Measurements from ENCODE around the gene NDUFA12.

The NDUFA12 gene

GRCh38 chr12:94982456-94982855, 21.0 kb downstream of the NDUFA12 start:
- DNase-seq (ENCODE audit: low read depth in 2 of 2, low spot score in 1 of 2) = no peak

- no peak for DNase-seq (ENCODE audit: low read depth in 2 of 2, low spot score in 1 of 2)
Observed at GRCh38 chr12:94980577-94980976, 22.9 kb downstream of the NDUFA12 start.

GRCh38 chr12:94979941-94980340, 23.6 kb downstream of the NDUFA12 start:
- no peak for DNase-seq (ENCODE audit: low read depth in 2 of 2, low spot score in 1 of 2)

DNA sequence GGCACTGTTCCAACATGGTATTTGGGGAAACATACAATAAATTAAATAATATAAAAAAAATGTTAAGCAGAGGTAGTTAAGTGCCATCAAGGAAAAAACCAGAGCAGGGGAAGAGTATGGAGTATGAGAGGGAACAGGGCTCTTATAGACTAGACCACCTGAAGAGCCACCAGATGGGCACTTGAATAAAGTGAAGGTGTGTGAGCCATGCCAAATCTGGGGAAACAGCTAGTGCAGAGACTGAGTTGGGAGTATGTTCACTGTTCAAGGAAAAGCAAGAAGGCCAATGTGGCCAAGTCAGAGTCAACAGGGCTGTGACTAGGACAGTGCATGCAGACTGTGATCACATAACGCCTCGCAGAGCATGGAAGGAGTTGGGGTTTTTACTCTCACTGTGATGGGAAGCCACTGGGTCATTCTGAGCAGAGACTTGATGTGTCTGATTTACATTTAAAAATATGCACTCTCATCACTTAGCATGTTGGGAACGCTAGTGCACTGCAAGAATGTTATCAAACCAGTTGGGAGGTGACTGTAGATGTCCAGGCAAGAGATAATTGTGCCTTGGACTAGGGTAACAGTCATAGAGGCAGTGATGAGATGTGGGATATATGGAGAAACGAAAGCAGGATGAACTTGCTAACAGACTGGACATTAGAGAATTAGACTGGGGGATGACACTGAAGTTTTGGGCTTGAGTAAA, 25.6 kb downstream of the NDUFA12 start:
- DNase-seq (ENCODE audit: low read depth in 2 of 2, low spot score in 1 of 2) = no peak

- no peak for DNase-seq (ENCODE audit: low read depth in 2 of 2, low spot score in 1 of 2)
Observed at GRCh38 chr12:94973221-94973620, 30.3 kb downstream of the NDUFA12 start.

DNA sequence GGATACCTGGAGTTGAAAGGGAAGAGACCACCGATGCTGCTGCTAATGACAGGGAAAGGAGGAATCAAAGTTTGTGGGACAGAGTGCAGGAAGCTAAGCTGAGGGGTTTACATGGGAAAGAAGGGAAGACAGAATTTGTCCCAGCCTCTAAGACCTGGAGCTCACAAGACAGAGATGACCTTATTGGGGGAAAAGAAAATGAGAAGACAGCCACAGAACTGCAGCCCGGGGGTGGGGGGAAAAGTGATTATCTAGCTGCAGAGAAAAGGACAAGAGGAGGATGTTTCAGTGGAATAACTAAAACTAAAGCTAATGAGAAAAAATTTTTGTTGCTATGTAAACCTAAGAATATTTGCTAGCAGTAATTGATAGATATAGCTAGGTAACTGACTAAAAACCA, 30.7 kb downstream of the NDUFA12 start:
- DNase-seq (ENCODE audit: low read depth in 2 of 2, low spot score in 1 of 2) = no peak

GRCh38 chr12:94971923-94972322, 31.6 kb downstream of the NDUFA12 start:
- no peak for DNase-seq (ENCODE audit: low read depth in 2 of 2, low spot score in 1 of 2)

GRCh38 chr12:94970560-94970959, 32.9 kb downstream of the NDUFA12 start:
- no peak for DNase-seq (ENCODE audit: low read depth in 2 of 2, low spot score in 1 of 2)

GRCh38 chr12:94969424-94969823, 34.1 kb downstream of the NDUFA12 start:
- no peak for DNase-seq (ENCODE audit: low read depth in 2 of 2, low spot score in 1 of 2)

DNA sequence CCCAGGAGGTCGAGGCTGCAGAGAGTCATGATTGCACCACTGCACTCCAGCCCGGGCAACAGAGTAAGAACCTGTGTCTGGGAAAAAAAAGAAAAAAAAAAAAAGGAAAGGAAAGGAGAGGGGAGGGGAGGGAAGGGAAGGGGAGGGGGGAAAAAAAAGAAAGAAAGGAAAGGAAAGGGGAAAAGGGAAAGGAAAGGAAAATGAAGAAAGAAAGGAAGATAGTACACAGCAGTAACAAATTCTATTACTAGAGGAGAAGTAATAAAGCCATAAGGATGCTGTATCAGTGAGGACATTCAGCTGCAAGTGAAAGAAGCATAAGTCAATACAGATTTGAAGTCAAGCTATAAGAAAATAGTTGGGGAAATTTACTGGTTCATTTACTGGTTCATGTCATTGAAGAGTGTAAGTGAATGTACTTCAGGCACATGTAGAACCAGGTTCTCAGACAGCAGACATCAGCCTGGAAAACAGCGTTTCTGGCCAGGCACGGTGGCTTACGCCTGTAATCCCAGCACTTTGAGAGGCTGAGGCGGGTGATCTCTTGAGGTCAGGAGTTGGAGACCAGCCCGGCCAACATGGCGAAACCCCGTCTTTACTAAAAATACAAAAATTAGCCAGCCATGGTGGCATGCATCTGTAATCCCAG, 37.4 kb downstream of the NDUFA12 start:
- no peak for DNase-seq (ENCODE audit: low read depth in 2 of 2, low spot score in 1 of 2)

DNA sequence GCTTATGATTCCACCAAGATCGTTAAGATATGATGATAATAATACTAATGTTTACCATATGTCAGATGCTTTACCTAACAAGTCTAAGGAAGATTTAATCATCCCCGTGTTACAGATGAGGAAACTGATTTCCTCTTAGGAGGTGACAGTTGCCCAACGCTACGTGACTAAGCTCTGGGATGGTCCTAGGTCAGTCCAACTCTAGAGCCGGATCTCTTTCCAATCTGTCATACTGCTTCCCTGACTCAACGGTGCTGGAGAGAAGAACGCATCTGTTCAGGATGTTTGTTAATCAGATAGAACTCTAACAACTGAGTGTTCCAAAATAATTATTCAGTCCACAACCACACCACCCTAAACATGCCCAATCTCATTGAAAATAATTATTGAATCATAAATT, 39.8 kb downstream of the NDUFA12 start:
- DNase-seq (ENCODE audit: low read depth in 2 of 2, low spot score in 1 of 2) = no peak

- DNase-seq (ENCODE audit: low read depth in 2 of 2, low spot score in 1 of 2) = no peak
Observed at GRCh38 chr12:94962670-94963069, 40.8 kb downstream of the NDUFA12 start.

- no peak for DNase-seq (ENCODE audit: low read depth in 2 of 2, low spot score in 1 of 2)
Observed at GRCh38 chr12:94961911-94962310, 41.6 kb downstream of the NDUFA12 start.

- no peak for DNase-seq (ENCODE audit: low read depth in 2 of 2, low spot score in 1 of 2)
Observed at GRCh38 chr12:94961256-94961824, 42.2 kb downstream of the NDUFA12 start.

- DNase-seq (ENCODE audit: low read depth in 2 of 2, low spot score in 1 of 2) = no peak
Observed at GRCh38 chr12:94957006-94957405, 46.5 kb downstream of the NDUFA12 start.

DNA sequence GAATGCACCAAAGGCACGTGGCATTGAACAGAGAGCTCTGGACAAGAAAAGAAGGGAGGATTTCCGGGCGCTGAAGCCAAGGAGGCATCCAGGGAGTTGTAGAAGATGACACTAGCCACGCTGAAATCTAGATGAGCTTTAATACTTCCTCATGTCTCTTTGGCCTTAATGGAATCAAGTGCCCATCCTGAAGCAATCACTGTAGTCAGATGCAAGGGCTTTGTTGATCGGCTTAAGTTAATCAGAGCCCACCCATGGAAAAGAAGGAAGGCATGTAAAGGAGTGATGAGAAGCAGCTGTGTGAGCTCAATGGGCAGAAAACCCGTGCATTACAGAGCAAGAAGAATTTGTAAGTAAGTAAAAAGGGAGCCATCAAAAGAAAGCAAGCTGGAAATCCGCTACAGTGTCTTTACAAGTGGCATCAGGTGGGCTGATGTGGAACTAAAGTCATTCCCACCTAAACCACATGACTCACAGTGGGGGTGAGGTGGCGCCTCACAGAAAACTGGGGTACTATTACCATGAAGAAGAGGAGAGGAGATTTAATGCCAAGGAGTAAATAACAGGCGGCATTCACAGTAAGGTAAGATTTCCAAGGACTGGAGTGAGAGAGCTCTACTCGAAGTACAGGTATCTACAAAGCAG, 48.4 kb downstream of the NDUFA12 start:
- no peak for DNase-seq (ENCODE audit: low read depth in 2 of 2, low spot score in 1 of 2)

GRCh38 chr12:94954029-94954685, 49.3 kb downstream of the NDUFA12 start:
- DNase-seq (ENCODE audit: low read depth in 2 of 2, low spot score in 1 of 2) = no peak

DNA sequence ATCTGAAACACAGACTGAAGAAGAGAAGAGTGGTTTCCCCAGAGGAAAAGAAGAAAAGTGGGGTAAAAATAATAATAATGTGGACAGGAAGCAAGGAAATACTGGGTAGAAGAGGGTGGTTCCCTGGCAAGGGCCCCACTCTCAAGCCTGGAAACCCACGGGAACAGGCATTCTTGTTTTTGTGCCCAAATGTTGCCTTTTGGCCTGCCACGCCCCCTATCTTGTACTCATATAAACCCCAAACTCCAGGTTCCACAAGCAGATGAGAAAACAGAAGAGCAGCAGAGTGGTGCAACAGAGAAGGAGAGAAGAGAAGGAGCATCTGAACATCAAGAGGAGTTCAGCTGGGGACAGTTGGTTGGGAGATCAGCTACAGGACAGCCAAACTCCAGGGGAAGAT, 51.2 kb downstream of the NDUFA12 start:
- DNase-seq (ENCODE audit: low read depth in 2 of 2, low spot score in 1 of 2) = no peak

- DNase-seq (ENCODE audit: low read depth in 2 of 2, low spot score in 1 of 2) = no peak
Observed at GRCh38 chr12:94951071-94951934, 52.2 kb downstream of the NDUFA12 start.

DNA sequence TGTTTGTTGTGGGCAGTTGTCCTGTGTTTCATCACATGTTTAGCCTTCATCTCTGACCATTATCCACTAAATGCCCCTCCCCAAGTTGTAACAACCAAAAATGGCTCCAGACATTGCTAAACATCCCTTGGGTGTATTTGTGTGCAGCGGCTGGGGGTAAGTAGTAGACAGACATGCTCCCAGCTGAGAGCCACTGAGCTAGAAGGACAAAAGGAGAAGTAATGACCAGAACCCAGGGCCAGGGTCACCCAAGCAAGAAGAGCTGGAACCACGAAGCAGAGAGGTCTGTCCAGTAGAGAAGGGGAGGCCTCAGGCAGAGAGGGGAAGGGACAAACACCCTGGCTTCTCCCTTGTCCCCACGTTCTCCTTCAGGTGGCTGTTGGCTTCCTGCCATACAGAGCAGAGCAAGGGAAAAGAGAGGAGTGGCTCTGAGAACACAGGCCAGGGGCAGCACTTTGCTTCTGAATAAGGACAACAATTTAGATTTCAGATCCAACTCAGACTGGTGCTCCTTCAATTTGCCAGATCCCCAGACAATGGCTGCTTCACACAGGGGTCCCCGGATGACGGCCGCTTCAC, 55.2 kb downstream of the NDUFA12 start:
- no peak for DNase-seq (ENCODE audit: low read depth in 2 of 2, low spot score in 1 of 2)
